HEK293T (cell line): ENCODE data around the gene PCDHGA12.
"Not testable (repeated sequence)": the region's sequence is repeated elsewhere in the genome, so short reads cannot be mapped to it uniquely, and the experiment has no call there.

ENCODE experiments used
- CTCF ChIA-PET: fragments of 350-600 bp; formaldehyde crosslinking; extraction: SDS; loops from one replicate; lab custom pipeline; 2021; ENCODE audit warnings: antibody characterized with exemption, inconsistent platforms; lab: Yijun Ruan, JAX
- POLR2A ChIA-PET: fragments of 350-600 bp; formaldehyde crosslinking; extraction: SDS; loops from one replicate; lab custom pipeline; 2020; ENCODE audit warnings: antibody characterized with exemption, inconsistent platforms; lab: Yijun Ruan, JAX
- DNase-seq: peaks from one replicate; pipeline ENCODE4 v3.0.0; 2012; ENCODE audit warnings: mixed read lengths; ENCODE audit errors: extremely low spot score
- ARNT ChIP-seq: fragments of 450-650 bp; IDR thresholded peaks from 2 replicates; pipeline ENCODE4 v1.6.1; 2017; ENCODE audit warnings: mild to moderate bottlenecking
- BHLHE40 ChIP-seq: fragments of 450-650 bp; IDR thresholded peaks from 2 replicates; pipeline ENCODE4 v1.6.1; 2016; ENCODE audit warnings: mild to moderate bottlenecking, moderate library complexity, borderline replicate concordance
- CTBP1 ChIP-seq: fragments of 450-650 bp; IDR thresholded peaks from 2 replicates; pipeline ENCODE4 v1.6.1; 2016; ENCODE audit warnings: borderline replicate concordance
- ELF4 ChIP-seq: fragments of 450-650 bp; IDR thresholded peaks from 2 replicates; pipeline ENCODE4 v1.6.1; 2017; ENCODE audit warnings: antibody characterized with exemption
- FOXA1 ChIP-seq: fragments of 450-650 bp; IDR thresholded peaks from 2 replicates; pipeline ENCODE4 v1.6.1; 2016; ENCODE audit warnings: mild to moderate bottlenecking
- FOXK2 ChIP-seq: fragments of 450-650 bp; IDR thresholded peaks from 2 replicates; pipeline ENCODE4 v1.6.1; 2016; ENCODE audit warnings: mild to moderate bottlenecking
- FOXM1 ChIP-seq: fragments of 450-650 bp; IDR thresholded peaks from 2 replicates; pipeline ENCODE4 v1.6.1; 2017; ENCODE audit warnings: mild to moderate bottlenecking, borderline replicate concordance
- HDGF ChIP-seq: fragments of 450-650 bp; IDR thresholded peaks from 2 replicates; pipeline ENCODE4 v1.6.1; 2017; ENCODE audit warnings: antibody characterized with exemption, borderline replicate concordance
- L3MBTL2 ChIP-seq: fragments of 450-650 bp; conservative IDR thresholded peaks from 2 replicates; pipeline ENCODE4 v1.6.1; 2016; ENCODE audit warnings: mild to moderate bottlenecking
- LEF1 ChIP-seq: fragments of 450-650 bp; IDR thresholded peaks from 2 replicates; pipeline ENCODE4 v1.6.1; 2017; ENCODE audit warnings: mild to moderate bottlenecking, borderline replicate concordance
- NFRKB ChIP-seq: fragments of 450-650 bp; IDR thresholded peaks from 2 replicates; pipeline ENCODE4 v1.6.1; 2016; ENCODE audit warnings: mild to moderate bottlenecking, moderate library complexity
- PKNOX1 ChIP-seq: fragments of 450-650 bp; IDR thresholded peaks from 2 replicates; pipeline ENCODE4 v1.6.1; 2016
- SP1 ChIP-seq: fragments of 450-650 bp; IDR thresholded peaks from 2 replicates; pipeline ENCODE4 v1.6.1; 2017
- SUZ12 ChIP-seq: fragments of 450-650 bp; IDR thresholded peaks from 2 replicates; pipeline ENCODE4 v1.6.1; 2016; ENCODE audit warnings: mild to moderate bottlenecking
- TARDBP ChIP-seq: fragments of 450-650 bp; IDR thresholded peaks from 2 replicates; pipeline ENCODE4 v1.6.1; 2016
- ZNF384 ChIP-seq: fragments of 450-650 bp; IDR thresholded peaks from 2 replicates; pipeline ENCODE4 v1.6.1; 2016

Gene PCDHGA12

GRCh38 chr5:141430332-141431113 is at the start of gene PCDHGA12:
TSS of gene PCDHGA12 (plus strand) at chr5:141430507. CDS start at chr5:141430760, 253 bp downstream.
- ChIA-PET CTCF (interaction anchor here (0.8 to 1.6 kb wide), 3 partner anchors 10 to 94 kb away, joined by 3 to 6 read pairs (median 3); partner anchors contain the start of gene PCDHGA11), POLR2A (no interaction called here)
- no peak for TF ChIP-seq FOXA1
- no peak for TF ChIP-seq TARDBP
- TF ChIP-seq FOXK2 = no peak
- TF ChIP-seq ELF4 = no peak
- no peak for TF ChIP-seq ZNF384
- TF ChIP-seq L3MBTL2 = no peak
- no peak for TF ChIP-seq NFRKB
- TF ChIP-seq FOXM1 = no peak
- TF ChIP-seq LEF1 = no peak
- peak; percentile 18 for DNase-seq

GRCh38 chr5:141382469-141383294 is 47.6 kb upstream of the PCDHGA12 start, which contains the start of gene PCDHGA7:
TSS of gene PCDHGA7 (plus strand) at chr5:141382742. CDS start at chr5:141382900, 158 bp downstream.
- ChIA-PET POLR2A (no interaction called here), CTCF (interaction anchor here (0.9 kb wide), 1 partner anchor 8 kb away, joined by 3 read pairs; no protein-coding TSS in a partner anchor)
- no peak for TF ChIP-seq LEF1
- TF ChIP-seq ELF4 = no peak
- DNase-seq = peak; percentile 19

- no peak for DNase-seq
- CTCF ChIA-PET = no interaction called here
- POLR2A ChIA-PET = no interaction called here
- TF ChIP-seq ELF4 = no peak
- TF ChIP-seq LEF1 = no peak
- TF ChIP-seq TARDBP = no peak
- no peak for TF ChIP-seq ZNF384
- TF ChIP-seq FOXK2 = no peak
- TF ChIP-seq HDGF = no peak
- no peak for TF ChIP-seq BHLHE40
- no peak for TF ChIP-seq L3MBTL2
- TF ChIP-seq PKNOX1 = no peak
- TF ChIP-seq ARNT = no peak
- no peak for TF ChIP-seq NFRKB
These were observed 47.0 kb upstream of the PCDHGA12 start for GRCh38 chr5:141383345-141383744.

- POLR2A ChIA-PET = no interaction called here
- DNase-seq = no peak
- no peak for TF ChIP-seq SP1
- TF ChIP-seq LEF1 = no peak
- CTCF ChIA-PET = no interaction called here
These were observed 45.6 kb upstream of the PCDHGA12 start for GRCh38 chr5:141384471-141385267.

- POLR2A ChIA-PET, DNase-seq: not testable (repeated sequence)
- CTCF ChIA-PET = interaction anchor here (0.6 kb wide), 1 partner anchor 132 kb away, joined by 3 read pairs; no protein-coding TSS in a partner anchor
These were observed 42.6 kb upstream of the PCDHGA12 start, which contains the start of gene PCDHGB4 for GRCh38 chr5:141387557-141388311. TSS of gene PCDHGB4 (plus strand) at chr5:141387698. CDS start at chr5:141387885, 187 bp downstream.

GRCh38 chr5:141388661-141389060 is 41.6 kb upstream of the PCDHGA12 start:
- DNase-seq = no peak
- TF ChIP-seq ELF4 (no peak), FOXA1 (no peak), CTBP1 (no peak), L3MBTL2 (no peak), FOXM1 (no peak), FOXK2 (no peak), SUZ12 (no peak), ZNF384 (no peak), LEF1 (no peak), ARNT (no peak), NFRKB (no peak), PKNOX1 (no peak), HDGF (no peak), TARDBP (no peak), BHLHE40 (no peak), SP1 (no peak)
- ChIA-PET CTCF (no interaction called here), POLR2A (no interaction called here)
